SK-N-SH (cell line): ENCODE measurements around the gene MPZL1.

Experiments used
- CTCF ChIP-seq: fragments of 200-600 bp; sonication (generic); IDR thresholded peaks from 2 replicates; pipeline ENCODE4 v1.6.1; 2017; ENCODE audit warnings: antibody characterized with exemption, mild to moderate bottlenecking, moderate library complexity
- EP300 ChIP-seq, 2 experiments: IDR thresholded peaks; 2 replicates each; pipeline versions ENCODE4 v1.4.0 to v1.6.1; 2012; ENCODE audit warnings: borderline replicate concordance in 1 of 2, low read depth in 1 of 2, low read length in 1 of 2
- EZH2phosphoT487 ChIP-seq: fragments of 200-600 bp; sonication (generic); IDR thresholded peaks from 2 replicates; pipeline ENCODE4 v1.6.1; 2017; ENCODE audit warnings: low read depth, mixed run types, mild to moderate bottlenecking, antibody characterized with exemption, moderate library complexity, borderline replicate concordance
- POLR2AphosphoS5 ChIP-seq: IDR thresholded peaks from 2 replicates; pipeline ENCODE4 v1.6.1; 2012; ENCODE audit warnings: low read depth, low read length
- REST ChIP-seq: IDR thresholded peaks from 2 replicates; pipeline ENCODE4 v1.6.1; 2012; ENCODE audit warnings: mild to moderate bottlenecking, low read depth, low read length, moderate library complexity
- YY1 ChIP-seq: IDR thresholded peaks from 2 replicates; pipeline ENCODE4 v1.4.0; 2012; ENCODE audit warnings: low read depth, mild to moderate bottlenecking

- no peak for TF ChIP-seq YY1
- TF ChIP-seq CTCF = no peak
- no peak for TF ChIP-seq REST
- TF ChIP-seq EP300 (IDR thresholded peaks at IDR 0.05; ENCODE audit: borderline replicate concordance in 1 of 2, low read depth in 1 of 2, low read length in 1 of 2) = no peak
- no peak for TF ChIP-seq POLR2AphosphoS5
- no peak for TF ChIP-seq EZH2phosphoT487
These were observed 44.6 kb upstream of the MPZL1 start for GRCh38 chr1:167676916-167677848.
